K562 (cell line): ENCODE measurements around the gene USH2A. TPM values are rescaled to one million over a fixed set of nuclear protein-coding genes. Genes with fewer than 3 reads are reported as not detected.

Experiments
- ATAC-seq: fragments of 200-7000 bp; cut with Tn5 transposase; 3 replicates; pipeline ENCODE4 v1.9.1; 2020; ENCODE audit warnings: moderate library complexity
- BruUV-seq: library from RNA; stranded (reverse); fragments of 400-500 nt; replicated peaks from 2 replicates; lab custom pipeline; 2021; lab: Mats Ljungman, UMichigan
- CTCF ChIA-PET: fragments of 300-600 bp; formaldehyde crosslinking; extraction: SDS; loops from one replicate; lab custom pipeline; 2021; ENCODE audit warnings: low intra/inter-chr PET ratio; lab: Yijun Ruan, JAX
- POLR2A ChIA-PET: fragments of 300-600, 350-650 bp; sonication (Branson Sonifier 250); formaldehyde crosslinking; extraction: SDS; loops from one replicate; lab custom pipeline; 2021; ENCODE audit warnings: antibody characterized with exemption, inconsistent platforms; lab: Yijun Ruan, JAX
- DNase-seq, 4 experiments: peaks; one replicate each; pipeline versions ENCODE4 v3.0.0 to v3.0.0-alpha.2; 2011 to 2018; ENCODE audit warnings: low spot score in 3 of 4, mixed read lengths in 3 of 4; ENCODE audit errors: extremely low read depth in 1 of 4
- FAIRE-seq: peaks from 2 replicates; lab custom pipeline; 2011; peaks lifted over from hg19 to GRCh38; lab: Jason Lieb, UNC
- H2AFZ ChIP-seq: 2 replicates; pipeline ENCODE4 v1.6.0; 2011; ENCODE audit warnings: low read depth, low read length, control low read depth, inconsistent platforms
- H3K27ac ChIP-seq: fragments of 200-600 bp; 3 replicates; pipeline ENCODE4 v1.8.0; 2011; ENCODE audit warnings: low read depth, mild to moderate bottlenecking, control low read depth, inconsistent platforms, low read length, moderate library complexity, mixed read lengths; ENCODE audit errors: extremely low read depth
- H3K27me3 ChIP-seq, 2 experiments: fragments of 300-600 bp in 1 of 2; 2 replicates in 1 of 2; 3 replicates in 1 of 2; pipeline versions ENCODE4 v1.6.0 to v1.8.0; 2011; ENCODE audit warnings: inconsistent platforms in 2 of 2, low read length in 2 of 2, mild to moderate bottlenecking in 1 of 2, mixed read lengths in 1 of 2, moderate library complexity in 1 of 2; ENCODE audit not compliant: control insufficient read depth in 2 of 2, insufficient read depth in 2 of 2
- H3K36me3 ChIP-seq: fragments of 300-600 bp; 3 replicates; pipeline ENCODE4 v1.8.0; 2011; ENCODE audit warnings: mild to moderate bottlenecking, low read length, inconsistent platforms; ENCODE audit not compliant: control insufficient read depth, insufficient read depth
- H3K4me1 ChIP-seq, 2 experiments: fragments of 200-600 bp in 1 of 2; replicated peaks in 1 of 2; 2 replicates in 1 of 2; 3 replicates in 1 of 2; pipeline versions ENCODE4 v1.5.1 to v1.8.0; 2011; ENCODE audit warnings: inconsistent platforms in 2 of 2, low read length in 2 of 2, mild to moderate bottlenecking in 1 of 2, mixed read lengths in 1 of 2, moderate library complexity in 1 of 2; ENCODE audit not compliant: control insufficient read depth in 2 of 2, insufficient read depth in 2 of 2
- H3K4me2 ChIP-seq: 2 replicates; pipeline ENCODE4 v1.6.1; 2011; ENCODE audit warnings: low read length, control low read depth, inconsistent platforms, mixed read lengths; ENCODE audit not compliant: insufficient read depth
- H3K4me3 ChIP-seq: fragments of 200-600 bp; sonication (generic), shearing (Covaris generic); 2 replicates; pipeline ENCODE4 v1.5.1; 2016; ENCODE audit warnings: control low read depth, inconsistent platforms
- H3K79me2 ChIP-seq: fragments of 200-600 bp; 3 replicates; pipeline ENCODE4 v1.8.0; 2011; ENCODE audit warnings: low read length, inconsistent platforms; ENCODE audit not compliant: control insufficient read depth, insufficient read depth
- H3K9ac ChIP-seq, 2 experiments: 2 replicates each; pipeline versions ENCODE4 v1.6.0 to v1.6.1; 2011; ENCODE audit warnings: low read depth in 2 of 2, low read length in 2 of 2, control low read depth in 1 of 2, inconsistent platforms in 1 of 2, mild to moderate bottlenecking in 1 of 2, mixed read lengths in 1 of 2; ENCODE audit not compliant: insufficient read depth in 1 of 2
- H3K9me1 ChIP-seq: one replicate; pipeline ENCODE4 v1.6.0; 2011; ENCODE audit warnings: inconsistent platforms, mild to moderate bottlenecking, low read length, moderate library complexity; ENCODE audit not compliant: control insufficient read depth, insufficient read depth
- H3K9me3 ChIP-seq: replicated peaks from 2 replicates; pipeline ENCODE4 v1.5.1; 2011; ENCODE audit warnings: low read depth, low read length, inconsistent platforms; ENCODE audit not compliant: control insufficient read depth, insufficient read depth
- H4K20me1 ChIP-seq: replicated peaks from 2 replicates; pipeline ENCODE4 v1.6.1; 2011; ENCODE audit warnings: low read length, inconsistent platforms, mixed read lengths; ENCODE audit not compliant: control insufficient read depth, insufficient read depth
- FOXJ2 ChIP-seq: fragments of 200-800 bp; sonication (Bioruptor generic); IDR thresholded peaks from 2 replicates; pipeline ENCODE4 v1.6.1; 2016; ENCODE audit warnings: missing genetic modification characterization, missing compliant biosample characterization
- FOXJ3 ChIP-seq: sonication (generic); formaldehyde crosslinking; IDR thresholded peaks from 2 replicates; pipeline ENCODE4 v1.4.0; 2020; ENCODE audit warnings: mild to moderate bottlenecking, missing genetic modification reagents
- FUS ChIP-seq: fragments of 200-400 bp; formaldehyde crosslinking; optimal IDR thresholded peaks from 2 replicates; pipeline ENCODE3; 2017; ENCODE audit warnings: low read depth, low read length
- MCM7 ChIP-seq, 2 experiments: fragments of 450-650 bp; IDR thresholded peaks; 2 replicates each; pipeline ENCODE4 v1.6.1; 2016 to 2018
- MECOM ChIP-seq: fragments of 250-450 bp; sonication (Bioruptor Pico); IDR thresholded peaks from 2 replicates; pipeline ENCODE4 v1.8.0; 2022; ENCODE audit warnings: inconsistent platforms
- NFE2L1 ChIP-seq: fragments of 450-650 bp; IDR thresholded peaks from 2 replicates; pipeline ENCODE4 v1.6.1; 2016; ENCODE audit warnings: missing genetic modification characterization, low read depth, mild to moderate bottlenecking, missing compliant biosample characterization, moderate library complexity, borderline replicate concordance
- NFIX ChIP-seq: fragments of 250-450 bp; sonication (Bioruptor Pico); IDR thresholded peaks from 2 replicates; pipeline ENCODE4 v1.4.0; 2020; ENCODE audit warnings: low read depth, mild to moderate bottlenecking, moderate library complexity
- RFX1 ChIP-seq: fragments of 450-650 bp; IDR thresholded peaks from 2 replicates; pipeline ENCODE4 v1.6.1; 2016; ENCODE audit warnings: mild to moderate bottlenecking, moderate library complexity
- ZBTB17 ChIP-seq: fragments of 450-650 bp; formaldehyde crosslinking; IDR thresholded peaks from 2 replicates; pipeline ENCODE4 v1.4.0; 2020; ENCODE audit warnings: mild to moderate bottlenecking
- WGBS: fragments of 100-300 bp; shearing (Covaris generic); methylation state at CpG from one replicate; pipeline ENCODE4 v1.1.6; 2016; ENCODE audit warnings: low coverage, mixed read lengths; ENCODE audit not compliant: insufficient coverage; ENCODE audit errors: missing lambda C conversion rate; 5-methylcytosine and 5-hydroxymethylcytosine counted together
- in situ Hi-C: fragments of 300-500 bp; cut with MboI; formaldehyde crosslinking; loops from 4 replicates; pipeline ENCODE4 v1.15.0; 2018; ENCODE audit warnings: inconsistent platforms, mixed read lengths
- intact Hi-C: fragments of 100-400 bp; cut with micrococcal nuclease; formaldehyde crosslinking; loops from 2 replicates; pipeline ENCODE4 v1.14.2; 2022
- polyA plus RNA-seq, 8 experiments: library from polyadenylated mRNA; depleted of rRNA in 4 of 8; stranded (reverse) in 5 of 8; unstranded in 3 of 8; fragments of >200 nt; fragmentation: Nextera tagmentation in 2 of 8; fragmentation: Illumina TruSeq in 1 of 8; extraction: Ambion mirVana in 2 of 8; extraction: Trizol in 1 of 8; gene quantifications; 2 replicates each; pipeline versions ENCODE4 v1.2.1 to v1.2.3, GENCODE V29; 2011 to 2014; ENCODE audit warnings: inconsistent platforms in 1 of 8, missing spikeins in 1 of 8
- total RNA-seq, 7 experiments: library from RNA; depleted of rRNA in 6 of 7; stranded (reverse); fragments of >200 nt in 6 of 7; fragmentation: Illumina TruSeq in 2 of 7; extraction: Trizol in 2 of 7; gene quantifications; 2 replicates each; pipeline versions ENCODE4 v1.2.1 to v1.2.3, GENCODE V29; 2011 to 2021; ENCODE audit warnings: low replicate concordance in 1 of 7
- TF ChIP-seq, protein P1 (sequence below): fragments of 250-450 bp; sonication (Bioruptor Pico); IDR thresholded peaks from 2 replicates; pipeline ENCODE4 v1.4.0; 2020; ENCODE audit warnings: mild to moderate bottlenecking, moderate library complexity

The USH2A gene
- total and polyA plus RNA-seq, 9 of the 15 experiments (the other 6 are each of a cell fraction or from before 2014, with no cell fraction given): under 0.01 TPM; not detected in 7

DNA sequence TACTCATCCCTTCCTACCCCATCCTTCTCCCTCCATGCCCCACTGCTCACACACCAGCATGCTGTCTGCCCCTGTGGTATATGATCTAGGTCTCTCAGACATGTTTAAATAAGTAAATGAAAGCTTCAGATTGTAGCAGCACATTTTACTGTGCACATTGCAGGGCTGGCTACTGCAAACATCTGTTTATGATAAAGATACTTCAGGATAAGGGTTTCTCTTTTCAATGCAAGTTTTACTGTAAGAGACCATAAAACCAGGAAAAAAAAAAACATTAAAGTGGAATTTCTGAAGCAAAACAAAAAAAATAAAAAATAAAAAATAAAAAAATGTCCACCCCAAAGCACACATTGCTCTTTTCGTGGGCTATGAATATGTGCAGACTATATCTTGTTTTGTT lies 184.4 kb downstream of the USH2A start:
- Histone ChIP-seq H3K9ac (no peak overlapping the region), H3K9me3 (no peaks in the 10 kb centered on the region; the same call in 1 of the 2 replicates), H3K79me2 (no peaks in the 10 kb centered on the region), H3K27me3 (no peaks in the 10 kb centered on the region), H3K36me3 (no peaks in the 10 kb centered on the region), H3K4me2 (no peak overlapping the region), H3K4me3 (no peak overlapping the region), H4K20me1 (no peaks in the 10 kb centered on the region), H3K27ac (no peak overlapping the region), H3K9me1 (no peaks in the 10 kb centered on the region), H2AFZ (no peak overlapping the region), H3K4me1 (no peaks in the 10 kb centered on the region)
- in situ Hi-C loops: no loop called here
- no peak for ATAC-seq
- 0% methylated on average over 1 of the region's 1 CpG for WGBS
- FAIRE-seq: no peak
- CTCF ChIA-PET: no interaction called here
- TF ChIP-seq RFX1 (no peak), FUS (no peak), MCM7 (IDR thresholded peaks at IDR 0.05) (no peak), FOXJ2 (no peak), NFIX (CRISPR knock-in tag) (no peak), MECOM (no peak), ZBTB17 (CRISPR knock-in tag) (no peak), NFE2L1 (tag) (no peak), FOXJ3 (CRISPR knock-in tag) (no peak)
- TF ChIP-seq, protein P1, sequence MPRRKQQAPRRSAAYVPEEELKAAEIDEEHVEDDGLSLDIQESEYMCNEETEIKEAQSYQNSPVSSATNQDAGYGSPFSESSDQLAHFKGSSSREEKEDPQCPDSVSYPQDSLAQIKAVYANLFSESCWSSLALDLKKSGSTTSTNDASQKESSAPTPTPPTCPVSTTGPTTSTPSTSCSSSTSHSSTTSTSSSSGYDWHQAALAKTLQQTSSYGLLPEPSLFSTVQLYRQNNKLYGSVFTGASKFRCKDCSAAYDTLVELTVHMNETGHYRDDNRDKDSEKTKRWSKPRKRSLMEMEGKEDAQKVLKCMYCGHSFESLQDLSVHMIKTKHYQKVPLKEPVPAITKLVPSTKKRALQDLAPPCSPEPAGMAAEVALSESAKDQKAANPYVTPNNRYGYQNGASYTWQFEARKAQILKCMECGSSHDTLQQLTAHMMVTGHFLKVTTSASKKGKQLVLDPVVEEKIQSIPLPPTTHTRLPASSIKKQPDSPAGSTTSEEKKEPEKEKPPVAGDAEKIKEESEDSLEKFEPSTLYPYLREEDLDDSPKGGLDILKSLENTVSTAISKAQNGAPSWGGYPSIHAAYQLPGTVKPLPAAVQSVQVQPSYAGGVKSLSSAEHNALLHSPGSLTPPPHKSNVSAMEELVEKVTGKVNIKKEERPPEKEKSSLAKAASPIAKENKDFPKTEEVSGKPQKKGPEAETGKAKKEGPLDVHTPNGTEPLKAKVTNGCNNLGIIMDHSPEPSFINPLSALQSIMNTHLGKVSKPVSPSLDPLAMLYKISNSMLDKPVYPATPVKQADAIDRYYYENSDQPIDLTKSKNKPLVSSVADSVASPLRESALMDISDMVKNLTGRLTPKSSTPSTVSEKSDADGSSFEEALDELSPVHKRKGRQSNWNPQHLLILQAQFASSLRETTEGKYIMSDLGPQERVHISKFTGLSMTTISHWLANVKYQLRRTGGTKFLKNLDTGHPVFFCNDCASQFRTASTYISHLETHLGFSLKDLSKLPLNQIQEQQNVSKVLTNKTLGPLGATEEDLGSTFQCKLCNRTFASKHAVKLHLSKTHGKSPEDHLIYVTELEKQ (CRISPR knock-in tag): no peak
- TF ChIP-seq, all 486 proteins: peak for 0
- intact Hi-C loops: no loop called here
- no peak for DNase-seq
- BruUV-seq: no TSS peak
- POLR2A ChIA-PET: no interaction called here
